Measurements from ENCODE around the gene PNKP. TPM values are rescaled to one million over a fixed set of nuclear protein-coding genes. Genes with fewer than 3 reads are reported as not detected.

Gene PNKP
- total RNA-seq, 1 donor from 2014 or later: 76.4 TPM

DNA sequence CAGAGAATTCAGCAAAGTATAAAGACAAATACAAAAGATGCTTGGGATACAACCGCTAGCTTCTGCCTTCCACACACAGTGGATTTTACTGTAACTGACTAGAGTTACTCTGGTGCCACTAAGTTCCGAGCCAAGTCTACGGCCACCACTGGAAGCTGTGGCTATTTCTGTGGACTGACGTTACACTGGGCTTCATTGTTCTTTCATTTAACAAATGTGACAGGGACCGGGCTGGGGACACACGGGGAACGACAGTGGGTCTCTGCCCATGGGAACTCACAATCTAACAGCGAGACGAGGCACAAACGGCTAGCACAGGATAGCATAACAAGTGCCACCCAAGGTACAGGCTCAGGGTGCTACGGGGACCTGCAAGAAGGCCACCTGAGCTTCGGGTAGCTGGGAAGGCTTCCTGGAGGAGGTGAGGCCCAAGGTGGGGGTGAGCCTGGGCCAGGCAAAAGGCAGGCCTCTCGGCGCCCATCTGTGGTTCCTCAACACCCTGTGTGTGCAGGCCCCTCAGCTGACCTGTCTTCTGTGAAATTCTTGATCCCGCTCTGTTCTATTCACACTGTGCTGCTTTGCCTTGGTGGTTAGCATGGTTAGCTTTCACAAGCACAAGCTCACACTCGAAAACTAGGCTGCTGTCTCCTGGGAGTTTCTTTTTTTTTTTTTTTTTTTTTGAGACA is 39.6 kb upstream of the PNKP start:
- TF ChIP-seq, protein P1, sequence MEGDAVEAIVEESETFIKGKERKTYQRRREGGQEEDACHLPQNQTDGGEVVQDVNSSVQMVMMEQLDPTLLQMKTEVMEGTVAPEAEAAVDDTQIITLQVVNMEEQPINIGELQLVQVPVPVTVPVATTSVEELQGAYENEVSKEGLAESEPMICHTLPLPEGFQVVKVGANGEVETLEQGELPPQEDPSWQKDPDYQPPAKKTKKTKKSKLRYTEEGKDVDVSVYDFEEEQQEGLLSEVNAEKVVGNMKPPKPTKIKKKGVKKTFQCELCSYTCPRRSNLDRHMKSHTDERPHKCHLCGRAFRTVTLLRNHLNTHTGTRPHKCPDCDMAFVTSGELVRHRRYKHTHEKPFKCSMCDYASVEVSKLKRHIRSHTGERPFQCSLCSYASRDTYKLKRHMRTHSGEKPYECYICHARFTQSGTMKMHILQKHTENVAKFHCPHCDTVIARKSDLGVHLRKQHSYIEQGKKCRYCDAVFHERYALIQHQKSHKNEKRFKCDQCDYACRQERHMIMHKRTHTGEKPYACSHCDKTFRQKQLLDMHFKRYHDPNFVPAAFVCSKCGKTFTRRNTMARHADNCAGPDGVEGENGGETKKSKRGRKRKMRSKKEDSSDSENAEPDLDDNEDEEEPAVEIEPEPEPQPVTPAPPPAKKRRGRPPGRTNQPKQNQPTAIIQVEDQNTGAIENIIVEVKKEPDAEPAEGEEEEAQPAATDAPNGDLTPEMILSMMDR (IDR thresholded peaks at IDR 0.05): no peak
- Mint-ChIP-seq H3K27ac (ENCODE audit: unreplicated experiment) (no peak overlapping the region), H3K4me3 (ENCODE audit: unreplicated experiment) (no peak overlapping the region), H3K4me1 (ENCODE audit: unreplicated experiment) (no peaks in the 10 kb centered on the region), H3K9me3 (ENCODE audit: unreplicated experiment) (no peaks in the 10 kb centered on the region), H3K36me3 (ENCODE audit: unreplicated experiment) (peaks cover 9% of the 10 kb centered on the region), H3K27me3 (ENCODE audit: unreplicated experiment) (no peaks in the 10 kb centered on the region)
- DNase-seq (ENCODE audit: extremely low spot score, unreplicated experiment): no peak

DNA sequence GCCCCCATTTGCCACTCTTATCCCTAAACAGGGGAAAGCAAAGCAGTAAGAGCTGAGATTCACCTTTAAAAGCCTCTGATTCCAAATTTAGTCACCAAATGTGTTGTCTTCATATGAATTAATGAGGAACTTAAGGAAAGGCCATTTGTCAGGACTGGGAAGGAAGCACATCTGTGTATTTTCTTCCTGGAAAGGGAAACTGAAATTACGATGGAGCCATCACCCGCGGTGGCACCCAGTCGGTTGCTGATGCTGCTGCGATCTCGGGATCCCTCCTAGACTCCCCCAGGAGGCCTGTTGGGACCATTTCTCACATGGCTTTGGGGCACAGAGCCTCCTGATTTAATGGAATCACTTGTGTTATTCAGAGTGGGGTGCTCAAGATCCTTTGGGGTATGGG is 36.8 kb upstream of the PNKP start:
- no peaks in the 10 kb centered on the region for H3K4me1 Mint-ChIP-seq (ENCODE audit: unreplicated experiment)

DNA sequence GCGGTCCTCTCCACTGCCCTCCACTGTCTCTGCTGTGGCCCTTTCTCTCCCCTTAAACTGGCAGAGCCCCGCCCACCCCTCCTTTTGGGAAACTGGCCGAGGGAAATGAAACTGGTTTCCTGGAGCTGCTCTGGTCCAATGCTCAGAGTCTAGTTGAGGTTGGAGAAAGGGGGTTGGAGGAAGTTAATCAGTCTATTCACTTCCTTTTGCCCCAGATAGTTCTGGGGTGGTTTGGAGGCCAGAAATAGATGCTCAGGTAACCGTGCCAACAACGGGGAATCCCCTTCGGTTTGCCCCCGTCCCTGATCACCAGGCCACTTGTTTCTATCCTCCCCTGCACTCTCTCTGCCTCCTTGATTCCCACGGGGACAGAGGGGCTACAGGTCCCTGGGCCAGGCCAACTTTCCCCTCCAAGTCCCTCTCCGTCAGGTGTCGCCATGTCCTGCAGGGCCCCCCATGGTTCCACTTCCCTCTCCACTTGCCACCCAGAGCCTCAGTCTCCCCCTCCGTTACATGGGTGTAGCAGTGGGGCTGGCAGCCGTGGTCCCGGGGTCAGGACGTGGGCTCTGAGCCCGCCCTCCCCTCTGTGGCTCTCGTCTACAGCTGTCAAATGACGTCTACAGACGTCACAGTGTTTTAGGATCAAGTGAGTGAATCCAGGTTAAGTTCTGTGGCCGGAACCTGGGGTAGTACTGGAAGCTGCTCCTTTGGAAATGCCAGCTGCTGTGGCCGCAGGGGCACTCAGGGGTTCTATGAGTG is 29.7 kb upstream of the PNKP start, which contains the start of gene IL4I1:
IL4I1 (minus strand) TSS at position 25 of the 759 bp plus-strand sequence. CDS start 727 bp downstream, outside the sequence.
- Mint-ChIP-seq H3K27me3 (ENCODE audit: unreplicated experiment) (peaks cover 4% of the 10 kb centered on the region), H3K9me3 (ENCODE audit: unreplicated experiment) (no peaks in the 10 kb centered on the region), H3K4me3 (ENCODE audit: unreplicated experiment) (no peak within 1 kb of the TSS), H3K4me1 (ENCODE audit: unreplicated experiment) (peaks cover 8% of the 10 kb centered on the region), H3K27ac (ENCODE audit: unreplicated experiment) (no peak within 1 kb of the TSS), H3K36me3 (ENCODE audit: unreplicated experiment) (no peaks in the 10 kb centered on the region)
- no peak for DNase-seq (ENCODE audit: extremely low spot score, unreplicated experiment)
- TF ChIP-seq, protein P1 (IDR thresholded peaks at IDR 0.05): no peak

More for the DNA sequence above, 36.8 kb upstream of the PNKP start:
- Mint-ChIP-seq H3K4me3 (ENCODE audit: unreplicated experiment) (no peak overlapping the region), H3K27me3 (ENCODE audit: unreplicated experiment) (no peaks in the 10 kb centered on the region), H3K27ac (ENCODE audit: unreplicated experiment) (no peak overlapping the region), H3K9me3 (ENCODE audit: unreplicated experiment) (no peaks in the 10 kb centered on the region), H3K36me3 (ENCODE audit: unreplicated experiment) (peaks cover 9% of the 10 kb centered on the region)
- TF ChIP-seq, protein P1 (IDR thresholded peaks at IDR 0.05): no peak
- DNase-seq (ENCODE audit: extremely low spot score, unreplicated experiment): no peak

DNA sequence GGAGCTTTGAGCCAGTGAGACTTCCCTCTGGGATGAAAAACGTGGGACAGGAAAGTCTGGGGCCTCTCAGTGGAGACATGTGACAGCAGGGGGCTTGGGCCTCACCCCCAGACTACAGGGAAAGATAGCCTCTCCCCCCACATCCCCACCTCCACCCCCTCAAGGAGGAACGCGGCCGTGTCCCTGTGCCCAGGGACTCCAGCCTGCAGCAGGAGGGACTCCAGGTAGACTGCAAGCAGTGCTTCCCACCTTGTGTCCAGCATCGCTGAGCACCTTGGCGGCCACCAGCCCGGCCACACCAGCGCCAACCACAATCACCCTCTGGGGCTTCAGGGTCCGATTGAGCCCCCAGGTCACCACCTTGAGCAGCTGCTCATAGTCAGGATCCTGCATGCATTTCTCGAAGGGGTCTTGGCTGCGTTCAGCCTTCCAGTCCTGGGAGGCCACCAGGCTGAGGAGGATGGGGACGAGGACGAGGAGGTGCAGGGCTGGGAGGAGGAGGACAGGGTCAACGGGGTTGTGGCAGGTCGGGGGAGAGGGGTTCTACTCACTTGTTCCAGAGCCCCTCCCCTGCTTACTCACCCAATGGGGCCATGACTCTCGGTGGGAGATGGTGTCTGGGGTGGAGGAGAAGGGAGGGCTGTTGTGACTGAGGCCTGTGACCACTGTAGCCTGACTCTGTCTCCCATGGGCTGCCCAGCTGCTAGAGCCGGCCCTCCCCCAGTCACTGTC is 28.4 kb upstream of the PNKP start:
- no peak for DNase-seq (ENCODE audit: extremely low spot score, unreplicated experiment)
- H3K9me3 Mint-ChIP-seq (ENCODE audit: unreplicated experiment): no peaks in the 10 kb centered on the region
- no peak overlapping the region for H3K27ac Mint-ChIP-seq (ENCODE audit: unreplicated experiment)

More for the DNA sequence above, 28.4 kb upstream of the PNKP start:
- Mint-ChIP-seq H3K36me3 (ENCODE audit: unreplicated experiment) (no peaks in the 10 kb centered on the region), H3K4me3 (ENCODE audit: unreplicated experiment) (no peak overlapping the region), H3K4me1 (ENCODE audit: unreplicated experiment) (peaks cover 10% of the 10 kb centered on the region), H3K27me3 (ENCODE audit: unreplicated experiment) (peaks cover 6% of the 10 kb centered on the region)
- TF ChIP-seq, protein P1 (IDR thresholded peaks at IDR 0.05): no peak
